K562 (cell line): ENCODE results near the gene PFKP. TPM values are rescaled to one million over a fixed set of nuclear protein-coding genes. Genes with fewer than 3 reads are reported as not detected.
A peak's percentile ranks its signal among the peaks of the same experiment; 100 is the strongest.

Experiments
- BACH1 ChIP-seq: fragments of 200-800 bp; sonication (Bioruptor generic); IDR thresholded peaks from 2 replicates; pipeline ENCODE4 v1.6.1; 2016; ENCODE audit warnings: missing genetic modification characterization, missing compliant biosample characterization
- CCAR2 ChIP-seq: fragments of 200-400 bp; formaldehyde crosslinking; IDR thresholded peaks from 2 replicates; pipeline ENCODE4 v1.6.1; 2017; ENCODE audit warnings: mild to moderate bottlenecking, low read depth, low read length
- CEBPZ ChIP-seq: fragments of 150-350 bp; IDR thresholded peaks from 2 replicates; pipeline ENCODE4 v1.6.1; 2014; ENCODE audit warnings: low read depth, mild to moderate bottlenecking, low read length, borderline replicate concordance
- CGGBP1 ChIP-seq: fragments of 250-450 bp; sonication (Bioruptor Pico); IDR thresholded peaks from 2 replicates; pipeline ENCODE4 v1.9.0; 2021; ENCODE audit warnings: mild to moderate bottlenecking
- GATAD2B ChIP-seq: fragments of 450-650 bp; IDR thresholded peaks from 2 replicates; pipeline ENCODE4 v1.6.1; 2017; ENCODE audit warnings: mild to moderate bottlenecking, borderline replicate concordance
- HDAC1 ChIP-seq, 2 experiments: fragments of 450-650 bp; IDR thresholded peaks; 2 replicates each; pipeline ENCODE4 v1.6.1; 2016 to 2017; ENCODE audit warnings: inconsistent platforms in 1 of 2, mild to moderate bottlenecking in 1 of 2, moderate library complexity in 1 of 2
- L3MBTL2 ChIP-seq: fragments of 450-650 bp; IDR thresholded peaks from 2 replicates; pipeline ENCODE4 v1.6.1; 2016; ENCODE audit warnings: mild to moderate bottlenecking, moderate library complexity
- MEF2D ChIP-seq: conservative IDR thresholded peaks from 2 replicates; pipeline ENCODE4 v1.6.1; 2016; ENCODE audit warnings: low read depth, missing genetic modification characterization, missing compliant biosample characterization
- MTA1 ChIP-seq: fragments of 450-650 bp; IDR thresholded peaks from 2 replicates; pipeline ENCODE4 v1.6.1; 2017; ENCODE audit warnings: borderline replicate concordance
- MTA3 ChIP-seq: fragments of 450-650 bp; formaldehyde crosslinking; IDR thresholded peaks from 2 replicates; pipeline ENCODE4 v1.6.1; 2017; ENCODE audit warnings: mild to moderate bottlenecking, borderline replicate concordance
- MXI1 ChIP-seq: IDR thresholded peaks from 2 replicates; pipeline ENCODE4 v1.6.1; 2011; ENCODE audit warnings: low read depth, mild to moderate bottlenecking, improper control_type of control experiment, low read length
- SIN3A ChIP-seq, 2 experiments: fragments of 150-350 bp in 1 of 2; IDR thresholded peaks; 2 replicates each; pipeline ENCODE4 v1.6.1; 2011 to 2016; ENCODE audit warnings: borderline replicate concordance in 2 of 2, low read depth in 2 of 2, low read length in 2 of 2, mild to moderate bottlenecking in 2 of 2, moderate library complexity in 2 of 2; ENCODE audit not compliant: control insufficient read depth in 1 of 2
- TBP ChIP-seq: optimal IDR thresholded peaks from 2 replicates; pipeline ENCODE3; 2011; ENCODE audit warnings: low read depth, low read length, improper control_type of control experiment
- YY1 ChIP-seq, 3 experiments: IDR thresholded peaks; 2 replicates each; pipeline ENCODE4 v1.6.1; 2011; ENCODE audit warnings: low read length in 2 of 3, mild to moderate bottlenecking in 2 of 3, moderate library complexity in 2 of 3, borderline replicate concordance in 1 of 3, control low read depth in 1 of 3, low read depth in 1 of 3; ENCODE audit not compliant: insufficient read depth in 3 of 3, insufficient replicate concordance in 2 of 3, control insufficient read depth in 1 of 3, insufficient read length in 1 of 3; ENCODE audit errors: extremely low read depth in 1 of 3
- ZBTB43 ChIP-seq: sonication (generic); formaldehyde crosslinking; IDR thresholded peaks from 2 replicates; pipeline ENCODE4 v1.8.0; 2023; ENCODE audit warnings: mild to moderate bottlenecking, missing genetic modification reagents
- ZFP91 ChIP-seq: sonication (generic); formaldehyde crosslinking; IDR thresholded peaks from 2 replicates; pipeline ENCODE4 v1.8.0; 2022; ENCODE audit warnings: mild to moderate bottlenecking, missing genetic modification reagents
- polyA plus RNA-seq, 8 experiments: library from polyadenylated mRNA; depleted of rRNA in 4 of 8; stranded (reverse) in 5 of 8; unstranded in 3 of 8; fragments of >200 nt; fragmentation: Nextera tagmentation in 2 of 8; fragmentation: Illumina TruSeq in 1 of 8; extraction: Ambion mirVana in 2 of 8; extraction: Trizol in 1 of 8; gene quantifications; 2 replicates each; pipeline versions ENCODE4 v1.2.1 to v1.2.3, GENCODE V29; 2011 to 2014; ENCODE audit warnings: inconsistent platforms in 1 of 8, missing spikeins in 1 of 8
- total RNA-seq, 7 experiments: library from RNA; depleted of rRNA in 6 of 7; stranded (reverse); fragments of >200 nt in 6 of 7; fragmentation: Illumina TruSeq in 2 of 7; extraction: Trizol in 2 of 7; gene quantifications; 2 replicates each; pipeline versions ENCODE4 v1.2.1 to v1.2.3, GENCODE V29; 2011 to 2021; ENCODE audit warnings: low replicate concordance in 1 of 7
- TF ChIP-seq, protein P1 (sequence below): fragments of 200-800 bp; sonication (Bioruptor generic); IDR thresholded peaks from 2 replicates; pipeline ENCODE4 v1.6.1; 2017; ENCODE audit warnings: missing genetic modification characterization, missing compliant biosample characterization

PFKP gene
- total and polyA plus RNA-seq, 9 of the 15 experiments (the other 6 are each of a cell fraction or from before 2014, with no cell fraction given) = 23.5 to 116 (median 62.1) TPM

- no peak for TF ChIP-seq ZFP91 (CRISPR knock-in tag)
- no peak for TF ChIP-seq YY1 (IDR thresholded peaks at IDR 0.05; ENCODE audit: borderline replicate concordance in 1 of 3, control insufficient read depth in 1 of 3, extremely low read depth in 1 of 3, insufficient read depth in 3 of 3, insufficient read length in 1 of 3, insufficient replicate concordance in 2 of 3, low read depth in 1 of 3, low read length in 2 of 3)
- 0 out of 2 replicates have a peak, but pooled peaks have one; percentile 24 for TF ChIP-seq BACH1 (tag)
- no peak for TF ChIP-seq MXI1
- TF ChIP-seq HDAC1 (IDR thresholded peaks at IDR 0.05) = 0 out of 4 replicates have a peak, but pooled peaks of 1 of the 2 experiments have one; percentile 31
- TF ChIP-seq MTA1 = peak; percentile 54; the same call in 1 of the 2 replicates
- TF ChIP-seq CCAR2 = no peak
- TF ChIP-seq MEF2D (tag) = 0 out of 2 replicates have a peak, but pooled peaks have one; percentile 23
- no peak for TF ChIP-seq CEBPZ
- no peak for TF ChIP-seq CGGBP1 (CRISPR knock-in tag)
- TF ChIP-seq, protein P1, sequence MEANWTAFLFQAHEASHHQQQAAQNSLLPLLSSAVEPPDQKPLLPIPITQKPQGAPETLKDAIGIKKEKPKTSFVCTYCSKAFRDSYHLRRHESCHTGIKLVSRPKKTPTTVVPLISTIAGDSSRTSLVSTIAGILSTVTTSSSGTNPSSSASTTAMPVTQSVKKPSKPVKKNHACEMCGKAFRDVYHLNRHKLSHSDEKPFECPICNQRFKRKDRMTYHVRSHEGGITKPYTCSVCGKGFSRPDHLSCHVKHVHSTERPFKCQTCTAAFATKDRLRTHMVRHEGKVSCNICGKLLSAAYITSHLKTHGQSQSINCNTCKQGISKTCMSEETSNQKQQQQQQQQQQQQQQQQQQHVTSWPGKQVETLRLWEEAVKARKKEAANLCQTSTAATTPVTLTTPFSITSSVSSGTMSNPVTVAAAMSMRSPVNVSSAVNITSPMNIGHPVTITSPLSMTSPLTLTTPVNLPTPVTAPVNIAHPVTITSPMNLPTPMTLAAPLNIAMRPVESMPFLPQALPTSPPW (CRISPR knock-in tag) = peak; percentile 80; the same call in 1 of the 2 replicates
- peak; percentile 60; the same call in 1 of the 2 replicates for TF ChIP-seq L3MBTL2
- no peak for TF ChIP-seq ZBTB43 (CRISPR knock-in tag)
- TF ChIP-seq SIN3A (IDR thresholded peaks at IDR 0.05; ENCODE audit: borderline replicate concordance in 2 of 2, control insufficient read depth in 1 of 2, low read depth in 2 of 2, low read length in 2 of 2) = no peak
- TF ChIP-seq MTA3 = peak; percentile 79; the same call in 1 of the 2 replicates
- TF ChIP-seq TBP = peak; percentile 36
- TF ChIP-seq GATAD2B = peak; percentile 75; the same call in 1 of the 2 replicates
Observed at GRCh38 chr10:3045471-3046209, 21.7 kb upstream of the PFKP start (continued).
